Keratinocyte (primary cell): Measurements from ENCODE around the gene CD47. TPM values are rescaled to one million over a fixed set of nuclear protein-coding genes. Genes with fewer than 3 reads are reported as not detected.

Experiments
- DNase-seq: peaks from one replicate; pipeline ENCODE4 v3.0.0-alpha.2; 2011; ENCODE audit warnings: low read depth, missing footprints, low spot score
- FAIRE-seq: peaks from 2 replicates; lab custom pipeline; 2011; peaks lifted over from hg19 to GRCh38; lab: Jason Lieb, UNC
- H2AFZ ChIP-seq: 2 replicates; pipeline ENCODE4 v1.6.0; 2012; ENCODE audit warnings: low read length, control low read depth, inconsistent platforms; ENCODE audit not compliant: control insufficient read depth
- H3K27ac ChIP-seq: 2 replicates; pipeline ENCODE4 v1.5.1; 2011; ENCODE audit warnings: low read length; ENCODE audit not compliant: control insufficient read depth, insufficient read depth
- H3K27me3 ChIP-seq: 3 replicates; pipeline ENCODE4 v1.6.0; 2011; ENCODE audit warnings: low read length; ENCODE audit not compliant: control insufficient read depth, insufficient read depth; ENCODE audit errors: extremely low read depth
- H3K36me3 ChIP-seq, 2 experiments: 2 replicates in 1 of 2; 3 replicates in 1 of 2; pipeline ENCODE4 v1.5.1; 2011; ENCODE audit warnings: low read length in 2 of 2, mild to moderate bottlenecking in 1 of 2; ENCODE audit not compliant: control insufficient read depth in 2 of 2, insufficient read depth in 2 of 2; ENCODE audit errors: extremely low read depth in 1 of 2
- H3K4me1 ChIP-seq: 3 replicates; pipeline ENCODE4 v1.5.1; 2011; ENCODE audit warnings: low read length; ENCODE audit not compliant: control insufficient read depth, insufficient read depth; ENCODE audit errors: extremely low read depth
- H3K4me2 ChIP-seq: 3 replicates; pipeline ENCODE4 v1.6.0; 2011; ENCODE audit warnings: low read depth, low read length; ENCODE audit not compliant: control insufficient read depth, insufficient read depth; ENCODE audit errors: extremely low read depth
- H3K4me3 ChIP-seq, 3 experiments: fragments of 200-600 bp in 1 of 3; sonication (generic) in 1 of 3; 2 replicates in 2 of 3; 3 replicates in 1 of 3; pipeline ENCODE4 v1.5.1; 2011 to 2016; ENCODE audit warnings: low read length in 3 of 3, mild to moderate bottlenecking in 3 of 3, control low read depth in 2 of 3, inconsistent platforms in 1 of 3, low read depth in 1 of 3, mixed read lengths in 1 of 3, mixed run types in 1 of 3, moderate library complexity in 1 of 3; ENCODE audit not compliant: control insufficient read depth in 2 of 3, insufficient read depth in 2 of 3; ENCODE audit errors: extremely low read depth in 1 of 3
- H3K79me2 ChIP-seq: 2 replicates; pipeline ENCODE4 v1.6.0; 2012; ENCODE audit warnings: low read length; ENCODE audit not compliant: control insufficient read depth, insufficient read depth
- H3K9ac ChIP-seq: 3 replicates; pipeline ENCODE4 v1.6.0; 2011; ENCODE audit warnings: low read length; ENCODE audit not compliant: control insufficient read depth, insufficient read depth; ENCODE audit errors: extremely low read depth
- H3K9me1 ChIP-seq: 3 replicates; pipeline ENCODE4 v1.6.0; 2011; ENCODE audit warnings: low read length; ENCODE audit not compliant: control insufficient read depth, insufficient read depth; ENCODE audit errors: extremely low read depth
- H3K9me3 ChIP-seq: 2 replicates; pipeline ENCODE4 v1.5.1; 2012; ENCODE audit warnings: low read depth, low read length; ENCODE audit not compliant: control insufficient read depth
- H4K20me1 ChIP-seq: 3 replicates; pipeline ENCODE4 v1.6.0; 2011; ENCODE audit warnings: low read length; ENCODE audit not compliant: control insufficient read depth, insufficient read depth; ENCODE audit errors: extremely low read depth
- CTCF ChIP-seq, 3 experiments: IDR thresholded peaks in 1 of 3; conservative IDR thresholded peaks in 1 of 3; optimal IDR thresholded peaks in 1 of 3; 2 replicates in 2 of 3; 3 replicates in 1 of 3; pipeline versions ENCODE3 to v1.5.1; 2011; ENCODE audit warnings: low read length in 3 of 3, mild to moderate bottlenecking in 3 of 3, moderate library complexity in 2 of 3, control low read depth in 1 of 3, inconsistent platforms in 1 of 3; ENCODE audit not compliant: insufficient read depth in 2 of 3; ENCODE audit errors: extremely low read depth in 1 of 3
- EZH2 ChIP-seq: IDR thresholded peaks from one replicate; pipeline ENCODE4 v1.6.1; 2012; ENCODE audit warnings: inconsistent platforms, mild to moderate bottlenecking, low read length, moderate library complexity
- dilution Hi-C: fragments of 300-500 bp; cut with MboI; formaldehyde crosslinking; loops from one replicate; pipeline ENCODE4 v1.7.0; 2020; ENCODE audit warnings: low sequenced_read_pairs; ENCODE audit not compliant: extremely low pct_ligation_motif_present
- polyA plus RNA-seq, 5 experiments: library from polyadenylated mRNA; depleted of rRNA in 3 of 5; stranded (reverse) in 3 of 5; stranded (forward) in 1 of 5; unstranded in 1 of 5; fragments of >200 nt; gene quantifications; 1 replicate in 1 of 5; 2 replicates in 3 of 5; 3 replicates in 1 of 5; pipeline versions ENCODE4 v1.2.1 to v1.2.3, GENCODE V29; 2011 to 2012; ENCODE audit warnings: missing spikeins in 2 of 5, low read depth in 1 of 5, low replicate concordance in 1 of 5

Gene CD47
- polyA plus RNA-seq, 1 donor (not counting 4 experiments of a cell fraction or from before 2014, with no cell fraction given): 96.5 TPM

- FAIRE-seq: no peak
- H3K9me3 ChIP-seq: no peaks in the 10 kb centered on the region
- dilution Hi-C loops: no loop called here
These were observed 69.3 kb downstream of the CD47 start for GRCh38 chr3:108021533-108021932.

GRCh38 chr3:108021131-108021530, 69.7 kb downstream of the CD47 start:
- no peaks in the 10 kb centered on the region for H3K4me1 ChIP-seq
- FAIRE-seq (no peak), DNase-seq (no peak)
- no peaks in the 10 kb centered on the region for H3K9me3 ChIP-seq
- no peaks in the 10 kb centered on the region for H3K9me1 ChIP-seq
- no peak overlapping the region for H3K9ac ChIP-seq
- TF ChIP-seq CTCF (optimal IDR thresholded peaks at IDR 0.05 in 1 of 3, IDR thresholded peaks at IDR 0.05 in 1 of 3, conservative IDR thresholded peaks at IDR 0.05 in 1 of 3; ENCODE audit: extremely low read depth in 1 of 3, insufficient read depth in 2 of 3, low read length in 3 of 3): no peak
- TF ChIP-seq EZH2: no peak
- no peaks in the 10 kb centered on the region for H3K36me3 ChIP-seq
- no peaks in the 10 kb centered on the region for H3K79me2 ChIP-seq
- dilution Hi-C loops: no loop called here
- no peaks in the 10 kb centered on the region for H4K20me1 ChIP-seq
- no peak overlapping the region for H3K27ac ChIP-seq
- H2AFZ ChIP-seq: no peak overlapping the region
- no peak overlapping the region for H3K4me2 ChIP-seq
- H3K4me3 ChIP-seq: no peak overlapping the region
- no peaks in the 10 kb centered on the region for H3K27me3 ChIP-seq

More at GRCh38 chr3:108021533-108021932, 69.3 kb downstream of the CD47 start:
- DNase-seq: no peak
- Histone ChIP-seq H3K4me1 (no peaks in the 10 kb centered on the region), H3K27me3 (no peaks in the 10 kb centered on the region), H3K36me3 (no peaks in the 10 kb centered on the region), H2AFZ (no peak overlapping the region), H4K20me1 (no peaks in the 10 kb centered on the region), H3K27ac (no peak overlapping the region), H3K9me1 (no peaks in the 10 kb centered on the region), H3K4me2 (no peak overlapping the region), H3K79me2 (no peaks in the 10 kb centered on the region), H3K9ac (no peak overlapping the region), H3K4me3 (no peak overlapping the region)
- TF ChIP-seq EZH2 (no peak), CTCF (optimal IDR thresholded peaks at IDR 0.05 in 1 of 3, IDR thresholded peaks at IDR 0.05 in 1 of 3, conservative IDR thresholded peaks at IDR 0.05 in 1 of 3; ENCODE audit: extremely low read depth in 1 of 3, insufficient read depth in 2 of 3, low read length in 3 of 3) (no peak)
